NCI-H446 treated with DMSO at 0.1 percent for 48 hours (cell line): ENCODE data around the gene USP20.

ENCODE experiments used
- DNase-seq: peaks from one replicate; lab custom pipeline; 2025; lab: John Stamatoyannopoulos, UW

The USP20 gene

DNA sequence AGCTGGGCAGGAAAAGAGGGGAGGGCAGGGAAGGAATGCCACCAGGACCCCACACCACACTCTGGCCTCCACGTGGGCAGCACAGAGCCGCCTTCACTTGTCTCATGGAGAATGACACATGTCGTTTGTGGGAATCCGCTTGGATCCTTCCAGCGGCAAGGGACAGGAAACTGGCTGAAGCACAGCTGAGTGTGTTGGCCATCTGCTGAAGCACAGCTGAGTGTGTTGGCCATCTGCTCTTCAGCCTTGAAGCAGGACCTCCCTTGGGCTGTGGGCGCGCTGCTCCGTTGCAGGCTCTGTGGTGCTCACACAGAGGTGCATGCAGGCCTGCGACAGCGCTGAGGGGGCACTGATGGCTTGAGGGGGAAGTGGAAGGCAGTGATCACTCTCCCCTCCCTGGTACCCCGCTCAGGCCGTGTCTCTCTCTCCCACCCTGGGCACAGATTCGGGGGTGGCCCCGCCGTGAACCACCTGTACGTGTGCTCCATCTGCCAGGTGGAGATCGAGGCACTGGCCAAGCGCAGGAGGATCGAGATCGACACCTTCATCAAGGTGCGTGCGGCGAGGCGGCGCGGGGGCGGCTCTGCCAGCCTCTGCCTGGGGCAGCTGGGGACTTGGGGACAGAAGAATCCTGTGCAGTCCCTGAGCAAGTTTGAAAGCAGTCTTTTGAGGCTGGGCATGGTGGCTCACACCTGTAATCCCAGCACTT lies 40.6 kb downstream of the USP20 start:
- no peak for DNase-seq

GRCh38 chr9:129876815-129877214 lies 41.6 kb downstream of the USP20 start:
- no peak for DNase-seq

- DNase-seq = no peak
Observed at GRCh38 chr9:129878291-129878690, 43.0 kb downstream of the USP20 start.

DNA sequence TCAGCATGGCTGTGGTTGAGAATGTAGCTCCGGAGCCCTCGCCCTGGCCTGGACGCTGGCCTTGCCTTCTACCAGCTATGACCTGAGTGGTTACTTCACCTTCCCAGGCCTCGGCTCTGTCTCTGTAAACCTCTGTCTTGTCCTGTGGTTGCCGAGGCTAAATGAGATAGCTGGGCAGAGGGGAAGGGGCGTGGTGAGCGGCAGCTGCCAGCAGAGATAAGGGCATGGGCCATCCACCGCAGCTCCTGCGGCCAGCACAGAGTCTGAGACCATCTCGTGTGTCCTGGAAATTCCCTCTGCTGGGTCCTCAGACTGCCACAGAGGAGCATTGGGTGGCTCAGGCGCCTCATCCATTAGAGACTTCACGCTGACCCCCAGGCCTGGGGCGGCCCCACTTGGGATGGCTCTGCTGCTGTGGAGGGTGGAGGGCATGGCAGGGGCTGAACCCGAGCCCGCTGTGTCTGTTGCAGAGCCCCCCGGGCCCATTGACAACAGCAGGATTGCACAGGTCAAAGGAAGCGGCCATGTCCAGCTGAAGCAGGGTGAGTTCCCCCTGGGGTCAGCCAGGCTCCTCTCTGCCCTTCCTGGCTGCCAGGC lies 43.9 kb downstream of the USP20 start:
- DNase-seq = no peak

DNA sequence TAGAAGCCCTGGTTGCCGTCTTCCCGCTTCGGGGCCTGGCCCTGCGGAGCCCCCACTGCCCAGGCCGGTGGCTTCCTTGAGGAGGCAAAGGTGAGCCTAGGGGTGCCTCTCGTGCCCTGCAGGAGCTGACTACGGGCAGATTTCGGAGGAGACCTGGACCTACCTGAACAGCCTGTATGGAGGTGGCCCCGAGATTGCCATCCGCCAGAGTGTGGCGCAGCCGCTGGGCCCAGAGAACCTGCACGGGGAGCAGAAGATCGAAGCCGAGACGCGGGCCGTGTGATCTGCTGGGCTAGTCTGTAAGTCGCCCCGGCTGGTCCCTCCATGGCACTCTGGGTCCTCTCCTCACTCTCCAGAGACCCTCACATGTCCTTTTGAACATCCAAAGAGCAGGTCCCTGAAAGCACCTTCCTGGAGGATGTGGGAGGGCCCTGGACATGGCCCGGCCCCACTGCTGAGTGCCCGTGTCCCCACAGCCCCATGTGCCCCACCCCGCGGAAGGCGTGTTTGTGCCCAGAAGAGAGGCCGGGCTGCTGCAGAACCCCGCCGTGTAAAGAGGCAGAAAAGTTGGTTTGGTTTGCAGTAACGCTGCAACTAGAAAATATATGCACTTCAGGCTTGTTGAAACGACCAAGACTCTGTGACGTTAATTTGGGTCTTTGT lies 44.9 kb downstream of the USP20 start:
- DNase-seq = no peak

GRCh38 chr9:129880654-129881546 lies 45.6 kb downstream of the USP20 start:
- DNase-seq = no peak

DNA sequence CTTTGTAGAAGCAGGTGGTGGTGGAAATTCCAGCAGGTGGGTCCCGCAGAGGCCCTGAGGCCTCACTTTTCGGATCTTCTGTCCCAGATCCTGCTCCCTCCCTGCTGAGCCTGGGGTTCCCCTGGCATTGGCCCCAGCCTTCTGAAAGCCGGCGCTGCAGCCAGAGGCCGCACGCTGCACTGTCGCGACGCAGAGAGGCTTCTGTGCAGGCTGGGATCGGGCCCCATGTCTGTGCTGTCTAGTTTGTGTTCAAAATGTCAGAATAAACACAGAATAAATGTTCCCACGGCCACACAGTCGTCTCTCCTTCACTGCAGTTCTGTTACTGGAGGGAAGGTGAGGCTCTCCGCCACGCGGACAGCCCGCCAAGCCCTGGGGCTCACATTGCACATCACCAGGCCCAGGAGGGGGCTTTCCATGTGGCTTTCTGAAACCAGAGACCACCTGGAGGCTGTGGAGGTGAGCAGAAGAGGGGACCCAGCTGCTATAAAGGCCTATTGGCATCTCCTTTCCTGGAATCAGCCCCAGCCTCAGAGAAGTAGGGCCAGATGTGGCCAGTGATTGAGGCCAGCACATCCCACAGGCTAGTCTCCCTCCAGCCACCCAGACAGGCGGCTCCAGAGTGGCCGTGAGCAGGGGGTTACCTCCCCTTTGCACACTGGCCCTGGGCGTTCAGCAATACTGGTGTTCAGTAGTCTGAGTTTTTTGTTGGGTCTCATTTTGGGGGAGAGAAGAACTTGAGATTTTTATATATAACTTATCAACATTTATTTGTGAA lies 46.5 kb downstream of the USP20 start:
- DNase-seq = no peak

DNA sequence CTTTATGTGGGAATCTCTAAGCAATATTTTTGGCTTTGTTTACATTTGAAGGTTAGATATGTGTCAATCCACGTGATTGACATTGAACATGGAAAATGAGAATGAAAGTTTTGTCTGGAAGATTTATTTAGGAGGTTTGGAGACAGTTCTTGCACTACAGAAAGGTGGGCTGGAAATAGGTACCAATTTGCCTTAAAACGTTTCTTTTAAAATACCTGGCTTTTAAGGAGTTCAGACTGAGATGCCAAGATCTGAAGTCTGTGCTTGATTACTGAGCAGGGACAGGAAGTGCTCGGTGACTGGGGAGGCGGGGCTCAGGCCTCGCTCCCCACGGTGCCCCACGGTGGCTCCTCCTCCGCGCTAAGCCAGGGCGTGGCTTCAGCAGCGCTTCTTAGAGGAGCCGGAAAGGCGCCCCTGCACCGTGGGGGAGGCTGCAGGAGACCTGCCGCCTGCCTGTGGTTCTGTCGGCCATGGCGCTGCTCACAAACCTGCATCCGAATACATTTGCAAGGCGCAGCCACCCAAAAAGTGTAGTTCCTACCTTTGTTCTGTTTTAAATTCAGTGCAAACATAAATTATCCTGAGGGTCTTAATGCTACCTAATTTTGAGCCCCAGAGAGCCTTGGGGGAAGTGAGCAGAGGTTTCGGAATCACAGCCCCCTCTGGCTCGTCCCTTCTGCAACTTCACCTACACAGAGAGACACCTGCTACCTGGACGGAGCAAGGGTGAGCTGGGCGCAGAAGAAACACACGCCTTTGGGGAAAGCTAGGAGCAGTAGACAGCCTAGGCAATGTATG lies 49.2 kb downstream of the USP20 start:
- no peak for DNase-seq

DNA sequence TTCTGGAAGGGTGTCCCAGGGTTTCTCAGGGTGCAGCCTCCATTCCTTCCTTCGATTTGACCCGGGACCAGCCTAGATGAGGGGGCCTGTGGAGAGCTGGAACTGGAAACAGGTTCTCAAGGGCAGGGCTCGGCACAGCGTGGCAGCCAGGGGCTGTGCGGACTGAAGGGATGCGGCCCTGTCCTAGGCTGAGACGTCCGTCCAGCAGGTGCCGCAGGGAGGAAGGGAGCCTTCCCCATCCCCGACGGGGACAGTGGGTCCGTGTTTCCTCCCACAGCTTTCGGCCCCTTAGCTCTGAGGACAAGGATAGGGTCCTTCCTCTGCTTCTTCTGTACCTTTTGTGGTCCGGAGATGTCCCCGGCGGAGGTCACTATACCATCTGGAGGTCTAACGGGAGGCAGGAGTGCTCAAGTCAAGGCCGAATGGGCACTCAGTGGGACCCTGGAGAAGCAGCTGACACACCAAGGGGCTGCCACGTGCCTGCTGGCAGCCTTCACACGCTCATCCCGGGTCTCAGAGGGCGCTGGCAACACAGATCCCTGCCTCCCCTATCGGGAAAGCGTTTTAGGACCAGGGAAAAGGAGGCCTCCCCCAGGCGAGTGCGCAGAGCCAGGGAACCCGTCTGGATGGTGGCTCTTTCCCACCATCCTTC lies 49.9 kb downstream of the USP20 start:
- DNase-seq = no peak

DNA sequence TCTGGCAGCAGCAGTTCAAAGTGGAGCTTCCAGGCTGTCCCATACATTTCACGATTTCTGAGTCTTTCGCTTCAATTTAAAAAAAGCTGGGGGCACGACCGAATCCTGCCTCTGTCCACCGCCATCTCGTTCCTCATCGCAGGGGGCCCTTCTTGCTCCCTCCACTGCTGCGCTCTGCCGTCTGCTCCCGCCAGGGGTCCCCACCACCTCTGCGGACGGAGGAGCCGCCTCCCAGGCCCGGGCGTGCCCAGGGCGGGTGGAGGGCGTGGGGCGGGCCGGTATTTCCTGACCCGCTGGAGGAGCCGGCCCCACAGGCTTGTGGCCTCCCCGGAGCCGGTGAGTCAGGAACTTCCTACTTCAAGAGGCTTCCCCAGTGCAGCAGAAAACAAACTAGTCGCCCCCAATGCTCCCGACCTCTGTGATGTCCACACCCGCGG lies 50.4 kb downstream of the USP20 start:
- no peak for DNase-seq

GRCh38 chr9:129886226-129887174 lies 51.2 kb downstream of the USP20 start:
- DNase-seq = no peak

- no peak for DNase-seq
Observed at GRCh38 chr9:129887334-129888292, 52.4 kb downstream of the USP20 start.

DNA sequence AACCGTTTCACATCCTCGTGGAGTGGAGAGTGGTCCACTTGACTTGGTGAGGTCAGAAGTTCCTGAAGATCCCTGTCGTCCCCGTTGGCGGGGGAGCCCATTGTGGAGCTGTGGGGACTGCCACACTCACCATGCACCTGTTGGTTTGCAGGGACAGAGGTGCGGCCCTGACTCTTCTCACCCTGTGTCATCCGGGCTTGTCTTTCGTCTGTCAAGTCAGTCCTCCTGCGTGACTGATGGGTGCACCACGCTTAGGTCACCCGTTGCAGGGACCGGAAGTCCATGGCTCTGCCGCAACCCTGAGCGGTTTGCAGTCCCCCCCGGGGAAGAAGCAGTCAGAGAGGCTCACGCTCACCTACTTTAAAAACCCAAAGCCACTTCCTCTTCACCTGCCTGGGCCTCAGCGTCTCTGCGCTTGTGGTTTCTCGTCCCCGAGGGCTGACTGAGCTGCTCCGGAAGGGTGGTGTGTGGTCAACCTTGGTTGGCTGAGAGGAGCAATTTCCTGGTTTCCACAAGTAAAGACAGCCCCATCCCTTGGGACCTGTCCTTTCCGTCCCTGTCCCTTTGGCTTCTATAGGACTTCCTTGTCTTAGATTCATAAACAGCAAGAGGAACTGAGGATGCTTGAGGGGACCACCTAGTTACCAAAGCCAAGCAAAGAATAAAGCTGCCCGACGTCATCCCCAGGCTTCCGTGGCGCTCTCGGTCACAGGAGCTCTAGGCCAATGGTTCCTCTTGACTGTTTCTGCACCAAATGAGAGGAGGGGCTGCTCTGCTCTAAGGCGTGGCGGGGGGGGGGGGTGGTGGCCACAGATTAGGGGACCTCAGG lies 53.2 kb downstream of the USP20 start:
- no peak for DNase-seq

- DNase-seq = no peak
Observed at GRCh38 chr9:129889122-129889940, 54.1 kb downstream of the USP20 start.

DNA sequence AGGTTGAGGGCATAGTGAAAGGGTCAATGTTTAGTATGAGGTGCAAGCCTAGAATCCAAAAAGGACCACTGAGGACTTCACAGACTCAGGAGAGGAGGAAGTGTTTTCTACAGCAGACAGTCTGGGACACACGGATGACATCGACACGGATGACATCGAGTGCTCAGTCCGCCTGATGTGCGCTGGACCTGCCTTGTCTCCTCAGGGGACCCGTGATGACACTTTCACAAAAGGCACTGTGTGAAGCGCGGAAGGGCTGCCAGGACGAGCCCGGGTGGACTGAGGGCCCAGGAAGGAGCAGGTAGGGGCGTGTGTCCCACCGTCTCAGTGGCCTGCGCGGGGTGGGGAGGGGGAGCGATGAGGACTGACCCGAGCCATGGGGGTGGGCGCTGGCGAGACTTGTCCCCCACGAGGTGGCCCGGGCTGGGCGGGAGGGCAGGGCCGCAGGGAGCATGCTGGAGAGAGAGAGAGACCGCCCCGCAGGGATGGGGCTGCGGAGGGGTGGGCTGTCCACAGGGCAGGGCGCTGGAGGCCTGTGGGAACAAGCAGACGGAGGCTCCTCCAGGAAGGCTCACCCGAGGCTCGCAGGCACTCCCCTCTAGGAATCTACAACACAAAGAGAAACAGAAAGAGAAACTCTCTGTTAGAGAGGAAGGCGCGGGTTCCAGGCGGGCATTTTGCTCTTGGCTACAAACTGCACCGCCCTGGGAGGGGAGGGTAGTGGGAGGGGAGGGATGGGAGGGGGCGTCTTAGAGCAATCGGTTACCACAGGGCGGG lies 54.9 kb downstream of the USP20 start:
- no peak for DNase-seq
